ENCODE data around the gene NTNG2.

Gene NTNG2

GRCh38 chr9:132209228-132209627 lies 47.4 kb downstream of the NTNG2 start:
- no peak for TF ChIP-seq RARB (CRISPR knock-in tag; IDR thresholded peaks at IDR 0.05)
- no peak for TF ChIP-seq ESRRG (CRISPR knock-in tag; IDR thresholded peaks at IDR 0.05)
- TF ChIP-seq BACH2 (CRISPR knock-in tag; IDR thresholded peaks at IDR 0.05; ENCODE audit: borderline replicate concordance) = no peak
- TF ChIP-seq PPARA (CRISPR knock-in tag; IDR thresholded peaks at IDR 0.05; ENCODE audit: borderline replicate concordance) = no peak
- ATAC-seq = no peak

GRCh38 chr9:132210472-132211145 lies 48.8 kb downstream of the NTNG2 start:
- no peak for TF ChIP-seq ZNF8 (CRISPR knock-in tag; IDR thresholded peaks at IDR 0.05)
- no peak for TF ChIP-seq ZC3H10 (CRISPR knock-in tag; IDR thresholded peaks at IDR 0.05)
- TF ChIP-seq TCF4 (CRISPR knock-in tag; IDR thresholded peaks at IDR 0.05; ENCODE audit: borderline replicate concordance) = no peak
- TF ChIP-seq POU6F1 (CRISPR knock-in tag; IDR thresholded peaks at IDR 0.05; ENCODE audit: borderline replicate concordance, low read depth) = no peak
- TF ChIP-seq CSRNP3 (CRISPR knock-in tag; IDR thresholded peaks at IDR 0.05) = no peak
- TF ChIP-seq GLIS3 (CRISPR knock-in tag; IDR thresholded peaks at IDR 0.05) = no peak
- no peak for TF ChIP-seq ISL1 (CRISPR knock-in tag; IDR thresholded peaks at IDR 0.05)
- TF ChIP-seq TOX (CRISPR knock-in tag; IDR thresholded peaks at IDR 0.05; ENCODE audit: borderline replicate concordance) = no peak
- no peak for TF ChIP-seq ZNF565 (CRISPR knock-in tag; conservative IDR thresholded peaks at IDR 0.05; ENCODE audit: low read depth)
- TF ChIP-seq RARB (CRISPR knock-in tag; IDR thresholded peaks at IDR 0.05) = no peak
- TF ChIP-seq CREB5 (CRISPR knock-in tag; IDR thresholded peaks at IDR 0.05; ENCODE audit: low read depth) = no peak
- no peak for ATAC-seq

- no peak for ATAC-seq
- TF ChIP-seq ZNF8 (CRISPR knock-in tag; IDR thresholded peaks at IDR 0.05) = no peak
- TF ChIP-seq POU6F1 (CRISPR knock-in tag; IDR thresholded peaks at IDR 0.05; ENCODE audit: borderline replicate concordance, low read depth) = no peak
- TF ChIP-seq SNAI2 (CRISPR knock-in tag; IDR thresholded peaks at IDR 0.05) = no peak
- no peak for TF ChIP-seq RARB (CRISPR knock-in tag; IDR thresholded peaks at IDR 0.05)
- no peak for TF ChIP-seq ZC3H10 (CRISPR knock-in tag; IDR thresholded peaks at IDR 0.05)
- no peak for TF ChIP-seq CSRNP3 (CRISPR knock-in tag; IDR thresholded peaks at IDR 0.05)
- TF ChIP-seq ZNF565 (CRISPR knock-in tag; conservative IDR thresholded peaks at IDR 0.05; ENCODE audit: low read depth) = no peak
- TF ChIP-seq PATZ1 (CRISPR knock-in tag; IDR thresholded peaks at IDR 0.05; ENCODE audit: borderline replicate concordance) = no peak
- TF ChIP-seq ISL1 (CRISPR knock-in tag; IDR thresholded peaks at IDR 0.05) = no peak
- no peak for TF ChIP-seq ARNTL (CRISPR knock-in tag; IDR thresholded peaks at IDR 0.05; ENCODE audit: borderline replicate concordance, low read depth)
- no peak for TF ChIP-seq TOX (CRISPR knock-in tag; IDR thresholded peaks at IDR 0.05; ENCODE audit: borderline replicate concordance)
These were observed 49.7 kb downstream of the NTNG2 start for GRCh38 chr9:132211570-132211969.
